Neural cell (in vitro differentiated cells): Measurements from ENCODE around the gene AGXT. TPM values are rescaled to one million over a fixed set of nuclear protein-coding genes. Genes with fewer than 3 reads are reported as not detected.

Experiments
- H2AFZ ChIP-seq: fragments of 200-600, 300-800 bp; sonication (generic), shearing (Covaris generic); 2 replicates; pipeline ENCODE4 v1.6.0; 2014; ENCODE audit warnings: low read depth, mild to moderate bottlenecking, antibody characterized with exemption, low read length, moderate library complexity
- H3F3A ChIP-seq: fragments of 200-600 bp; shearing (Covaris generic); 2 replicates; pipeline ENCODE4 v1.6.1; 2016; ENCODE audit warnings: mild to moderate bottlenecking, moderate library complexity, mixed read lengths, antibody characterized with exemption, low read length; ENCODE audit not compliant: insufficient read depth, poor library complexity, severe bottlenecking
- H3K27ac ChIP-seq: fragments of 200-600, 300-800 bp; sonication (generic), shearing (Covaris generic); 2 replicates; pipeline ENCODE4 v1.5.1; 2014; ENCODE audit warnings: mild to moderate bottlenecking, low read length, moderate library complexity
- H3K27me3 ChIP-seq: fragments of 300-800, 200-600 bp; sonication (generic), shearing (Covaris generic); 2 replicates; pipeline ENCODE4 v1.6.0; 2014; ENCODE audit warnings: mild to moderate bottlenecking, low read depth, low read length, moderate library complexity; ENCODE audit not compliant: insufficient read depth
- H3K36me3 ChIP-seq: fragments of 300-800, 200-600 bp; sonication (generic), shearing (Covaris generic); 2 replicates; pipeline ENCODE4 v1.5.1; 2014; ENCODE audit warnings: mild to moderate bottlenecking, antibody characterized with exemption, low read length, moderate library complexity; ENCODE audit not compliant: insufficient read depth
- H3K4me2 ChIP-seq: fragments of 300-800, 200-600 bp; sonication (generic), shearing (Covaris generic); 2 replicates; pipeline ENCODE4 v1.6.0; 2014; ENCODE audit warnings: mild to moderate bottlenecking, low read length
- H3K4me3 ChIP-seq: fragments of 300-800, 200-600 bp; sonication (generic), shearing (Covaris generic); 2 replicates; pipeline ENCODE4 v1.5.1; 2014; ENCODE audit warnings: mild to moderate bottlenecking, low read length, moderate library complexity
- H3K79me2 ChIP-seq: fragments of 200-600 bp; shearing (Covaris generic); replicated peaks from 2 replicates; pipeline ENCODE4 v1.6.0; 2014; ENCODE audit warnings: mild to moderate bottlenecking, low read length, moderate library complexity; ENCODE audit not compliant: insufficient read depth
- H3K9ac ChIP-seq: fragments of 300-800, 200-600 bp; sonication (generic), shearing (Covaris generic); 2 replicates; pipeline ENCODE4 v1.6.1; 2016; ENCODE audit warnings: mild to moderate bottlenecking, low read length, mixed read lengths
- H3K9me2 ChIP-seq: fragments of 200-600 bp; shearing (Covaris generic); 2 replicates; pipeline ENCODE4 v1.6.1; 2016; ENCODE audit warnings: mild to moderate bottlenecking, low read length, mixed read lengths; ENCODE audit not compliant: insufficient read depth
- H3K9me3 ChIP-seq: fragments of 200-600, 300-800 bp; sonication (generic), shearing (Covaris generic); 2 replicates; pipeline ENCODE4 v1.6.1; 2016; ENCODE audit warnings: mild to moderate bottlenecking, mixed run types, low read length, moderate library complexity, mixed read lengths
- H4K20me1 ChIP-seq: fragments of 200-600 bp; shearing (Covaris generic); 2 replicates; pipeline ENCODE4 v1.6.1; 2016; ENCODE audit warnings: mild to moderate bottlenecking, mixed run types; ENCODE audit not compliant: insufficient read depth
- CTCF ChIP-seq: fragments of 450-650 bp; IDR thresholded peaks from 2 replicates; pipeline ENCODE4 v1.5.1; 2014; ENCODE audit warnings: antibody characterized with exemption, mild to moderate bottlenecking, moderate library complexity; ENCODE audit not compliant: poor library complexity, severe bottlenecking
- EP300 ChIP-seq: fragments of 450-650 bp; conservative IDR thresholded peaks from 2 replicates; pipeline ENCODE4 v1.6.1; 2014; ENCODE audit warnings: antibody characterized with exemption, mild to moderate bottlenecking, moderate library complexity; ENCODE audit not compliant: poor library complexity, severe bottlenecking
- EZH2 ChIP-seq: fragments of 200-600, 300-800 bp; shearing (Covaris generic), sonication (generic); IDR thresholded peaks from 2 replicates; pipeline ENCODE4 v1.6.1; 2014; ENCODE audit warnings: antibody characterized with exemption, low read length, borderline replicate concordance, mild to moderate bottlenecking; ENCODE audit not compliant: insufficient read depth, poor library complexity, severe bottlenecking
- MXI1 ChIP-seq: fragments of 450-650 bp; conservative IDR thresholded peaks from 2 replicates; pipeline ENCODE4 v1.6.1; 2014; ENCODE audit warnings: antibody characterized with exemption, mild to moderate bottlenecking; ENCODE audit not compliant: poor library complexity, severe bottlenecking
- POLR2AphosphoS5 ChIP-seq: IDR thresholded peaks from 2 replicates; pipeline ENCODE4 v1.6.1; 2012
- RAD21 ChIP-seq: fragments of 450-650 bp; conservative IDR thresholded peaks from 2 replicates; pipeline ENCODE4 v1.6.1; 2014; ENCODE audit warnings: antibody characterized with exemption, mild to moderate bottlenecking, moderate library complexity
- REST ChIP-seq: IDR thresholded peaks from 2 replicates; pipeline ENCODE4 v1.6.1; 2012; ENCODE audit warnings: borderline replicate concordance
- SMC3 ChIP-seq: fragments of 450-650 bp; conservative IDR thresholded peaks from 2 replicates; pipeline ENCODE4 v1.6.1; 2014; ENCODE audit warnings: antibody characterized with exemption, mild to moderate bottlenecking, moderate library complexity; ENCODE audit not compliant: poor library complexity
- TAF1 ChIP-seq: IDR thresholded peaks from 2 replicates; pipeline ENCODE4 v1.6.1; 2012; ENCODE audit warnings: low read depth
- polyA plus RNA-seq: library from polyadenylated mRNA; depleted of rRNA; stranded (reverse); fragments of >200 nt; gene quantifications from 2 replicates; pipeline ENCODE4 v1.2.3, GENCODE V29; 2014

Gene AGXT
- polyA plus RNA-seq, 1 donor from 2014 or later, result not detected

- Histone ChIP-seq H3K79me2 (no peaks in the 10 kb centered on the region), H4K20me1 (no peaks in the 10 kb centered on the region), H3K27me3 (no peaks in the 10 kb centered on the region), H3K36me3 (no peaks in the 10 kb centered on the region), H3K9me2 (no peaks in the 10 kb centered on the region), H3K9ac (no peak overlapping the region), H3K4me2 (no peak overlapping the region), H3K9me3 (no peaks in the 10 kb centered on the region), H3K4me3 (no peak overlapping the region), H2AFZ (no peak overlapping the region), H3K27ac (no peak overlapping the region), H3F3A (no peaks in the 10 kb centered on the region)
- TF ChIP-seq EZH2, result no peak
These were observed 29.6 kb downstream of the AGXT start for GRCh38 chr2:240898108-240898730.

GRCh38 chr2:240898731-240899467, 30.3 kb downstream of the AGXT start:
- H3K79me2 ChIP-seq, result no peaks in the 10 kb centered on the region
- no peak for TF ChIP-seq POLR2AphosphoS5
- no peak for TF ChIP-seq EZH2
- no peak for TF ChIP-seq REST
- TF ChIP-seq RAD21, result no peak
- TF ChIP-seq EP300, result no peak
- no peak for TF ChIP-seq CTCF
- no peak for TF ChIP-seq SMC3
- TF ChIP-seq TAF1, result no peak
- TF ChIP-seq MXI1, result no peak
- no peak overlapping the region for H2AFZ ChIP-seq
- H3K27ac ChIP-seq, result no peak overlapping the region
- no peaks in the 10 kb centered on the region for H4K20me1 ChIP-seq
- H3K9me3 ChIP-seq, result no peaks in the 10 kb centered on the region
- no peak overlapping the region for H3K9ac ChIP-seq
- no peaks in the 10 kb centered on the region for H3K27me3 ChIP-seq
- H3K36me3 ChIP-seq, result no peaks in the 10 kb centered on the region
- no peak overlapping the region for H3K4me2 ChIP-seq
- no peak overlapping the region for H3K4me3 ChIP-seq
- H3F3A ChIP-seq, result no peaks in the 10 kb centered on the region
- no peaks in the 10 kb centered on the region for H3K9me2 ChIP-seq
